ENCODE data around the gene SERP2. TPM values are rescaled to one million over a fixed set of nuclear protein-coding genes. Genes with fewer than 3 reads are reported as not detected.

The SERP2 gene
- total RNA-seq, 2 experiments from 2014 or later, result not detected

DNA sequence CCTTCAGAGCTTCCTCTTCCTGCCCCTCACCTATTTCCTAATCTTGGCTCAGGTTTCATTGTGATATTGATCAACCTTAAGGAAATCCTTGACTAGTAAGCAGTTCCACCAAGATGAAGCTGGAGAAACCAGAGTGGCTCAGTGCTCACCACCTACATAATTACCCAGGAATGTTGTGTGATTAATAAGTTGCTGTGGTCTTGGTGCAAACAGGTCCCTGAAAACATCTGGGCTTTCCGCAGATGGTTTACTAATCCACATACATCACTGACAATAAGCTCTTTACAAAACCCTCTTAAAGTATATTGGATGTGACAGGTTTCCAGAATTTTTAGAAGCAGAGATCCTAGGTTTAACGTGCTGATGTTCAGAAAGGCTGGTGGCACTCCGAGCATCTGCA is 8.6 kb upstream of the SERP2 start:
- H3K27ac Mint-ChIP-seq, result no peak overlapping the region
- H3K27me3 Mint-ChIP-seq, result peaks cover 17% of the 10 kb centered on the region
- CTCF ChIA-PET, result no interaction called here
- POLR2A ChIA-PET, result no interaction called here
- H3K4me3 Mint-ChIP-seq, result no peak overlapping the region
- H3K9me3 Mint-ChIP-seq, result no peaks in the 10 kb centered on the region
- no peaks in the 10 kb centered on the region for H3K4me1 Mint-ChIP-seq
- DNase-seq, result no peak
- no peaks in the 10 kb centered on the region for H3K36me3 Mint-ChIP-seq (ENCODE audit: low read depth)

DNA sequence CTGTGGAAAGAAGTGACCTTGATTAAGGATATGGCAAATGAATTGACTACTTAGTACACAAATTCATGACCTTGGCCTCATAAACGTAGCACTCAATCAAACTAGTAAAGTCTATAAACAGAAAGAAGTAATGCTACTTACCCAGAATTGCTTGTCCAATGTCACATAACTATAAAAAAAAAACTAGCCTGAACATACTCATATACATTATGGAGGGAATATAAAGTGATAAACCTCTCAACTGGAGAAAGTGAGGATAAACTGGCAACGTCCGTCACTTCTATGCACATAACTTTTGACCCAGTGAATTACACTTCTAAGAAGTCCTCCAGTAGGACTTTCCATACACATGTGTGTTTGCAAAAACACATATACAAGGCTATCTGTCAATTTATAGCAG is 7.7 kb upstream of the SERP2 start:
- CTCF ChIA-PET, result no interaction called here
- no peak overlapping the region for H3K27ac Mint-ChIP-seq
- H3K4me3 Mint-ChIP-seq, result no peak overlapping the region
- H3K9me3 Mint-ChIP-seq, result no peaks in the 10 kb centered on the region
- H3K36me3 Mint-ChIP-seq (ENCODE audit: low read depth), result no peaks in the 10 kb centered on the region
- no peaks in the 10 kb centered on the region for H3K4me1 Mint-ChIP-seq
- peaks cover 17% of the 10 kb centered on the region for H3K27me3 Mint-ChIP-seq
- no peak for DNase-seq
- POLR2A ChIA-PET, result no interaction called here

DNA sequence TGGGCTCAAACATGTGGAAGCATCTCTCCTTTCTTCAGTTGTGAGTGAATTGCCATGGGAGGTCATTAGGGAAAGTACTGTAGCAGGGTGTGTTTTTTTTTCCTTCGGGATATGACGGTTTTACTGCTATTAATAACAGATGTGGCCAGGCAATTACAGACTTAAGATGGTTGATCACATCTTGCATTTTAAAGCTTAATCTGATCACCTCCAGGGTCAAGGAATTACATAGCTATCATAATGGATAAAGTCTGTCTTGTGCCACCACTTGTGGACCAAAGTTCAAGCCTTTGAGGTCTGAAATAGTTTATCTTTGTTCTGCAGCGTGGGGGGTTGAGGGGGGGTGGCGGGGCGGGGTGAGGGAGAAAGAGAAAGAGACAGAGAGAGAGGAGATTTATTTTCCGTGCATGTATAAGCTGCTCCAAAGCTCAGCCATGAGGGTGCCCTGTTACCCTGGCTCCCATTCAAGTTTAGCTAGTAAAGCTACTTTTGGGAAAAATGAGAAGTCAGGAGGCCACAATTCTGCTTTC is 5.5 kb upstream of the SERP2 start:
- H3K27me3 Mint-ChIP-seq, result peaks cover 35% of the 10 kb centered on the region
- H3K36me3 Mint-ChIP-seq (ENCODE audit: low read depth), result no peaks in the 10 kb centered on the region
- no peak for DNase-seq
- H3K4me1 Mint-ChIP-seq, result no peaks in the 10 kb centered on the region
- H3K27ac Mint-ChIP-seq, result no peak overlapping the region
- no peaks in the 10 kb centered on the region for H3K9me3 Mint-ChIP-seq
- ChIA-PET CTCF (no interaction called here), POLR2A (no interaction called here)
- H3K4me3 Mint-ChIP-seq, result no peak overlapping the region

DNA sequence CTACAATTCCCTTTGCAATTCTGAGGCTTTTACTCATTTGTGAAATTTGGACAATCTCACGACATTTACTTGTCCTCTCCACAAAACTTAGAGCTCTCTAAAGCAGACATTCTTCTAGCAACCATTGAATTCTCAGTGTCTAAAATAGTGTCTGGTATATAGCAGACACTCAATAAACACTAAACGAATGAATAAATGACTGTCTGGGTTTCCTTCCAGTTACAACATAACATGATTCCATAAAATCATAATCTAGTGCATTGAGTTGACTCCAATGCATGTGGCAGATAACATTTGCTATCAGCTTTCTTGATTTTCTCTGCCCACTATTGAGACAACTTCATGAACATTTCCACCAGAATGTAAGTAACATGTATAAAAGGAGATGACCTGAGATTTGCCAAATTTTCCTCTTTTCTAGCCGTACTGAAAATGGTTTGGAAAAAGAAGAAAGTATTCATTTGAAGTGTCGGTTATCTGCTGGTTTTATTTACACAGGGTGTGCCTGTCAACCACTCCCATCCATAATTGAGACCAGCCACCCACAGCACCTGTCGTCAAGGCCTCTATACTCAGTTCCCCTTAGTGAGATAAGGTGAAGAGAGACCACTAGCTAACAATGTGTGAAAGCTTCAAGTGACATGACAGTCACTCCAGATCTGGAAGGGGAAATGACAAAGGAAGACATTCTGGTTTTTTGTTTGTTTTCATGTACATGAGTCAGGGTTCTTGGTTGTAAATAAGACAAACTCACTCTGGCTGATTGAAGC is 4.8 kb upstream of the SERP2 start:
- Mint-ChIP-seq H3K36me3 (ENCODE audit: low read depth) (no peaks in the 10 kb centered on the region), H3K9me3 (no peaks in the 10 kb centered on the region), H3K27me3 (peaks cover 35% of the 10 kb centered on the region), H3K27ac (no peak overlapping the region), H3K4me1 (no peaks in the 10 kb centered on the region), H3K4me3 (no peak overlapping the region)
- POLR2A ChIA-PET, result no interaction called here
- no peak for DNase-seq
- CTCF ChIA-PET, result no interaction called here

DNA sequence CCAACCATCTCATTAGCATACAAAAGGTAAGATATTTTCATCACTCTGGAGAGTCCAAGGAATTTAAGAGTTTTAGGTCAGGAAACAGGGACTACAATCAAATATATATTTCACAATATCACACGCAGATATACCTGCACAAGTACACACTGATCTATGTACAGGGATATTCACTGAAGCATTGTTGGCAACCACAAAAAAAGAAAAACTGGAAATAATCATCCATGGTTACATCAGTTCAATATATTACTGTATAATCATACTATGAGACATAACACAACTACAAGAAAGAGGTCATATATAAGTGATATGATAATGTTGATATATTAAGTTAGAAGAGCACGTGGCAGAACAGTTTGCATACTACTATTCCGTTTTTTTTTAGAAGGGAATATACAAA is 2.2 kb upstream of the SERP2 start:
- ChIA-PET CTCF (no interaction called here), POLR2A (no interaction called here)
- Mint-ChIP-seq H3K36me3 (ENCODE audit: low read depth) (peaks cover 4% of the 10 kb centered on the region), H3K27ac (no peak overlapping the region), H3K9me3 (no peaks in the 10 kb centered on the region), H3K4me1 (no peaks in the 10 kb centered on the region), H3K4me3 (no peak overlapping the region), H3K27me3 (peaks cover 44% of the 10 kb centered on the region)
- DNase-seq, result no peak

DNA sequence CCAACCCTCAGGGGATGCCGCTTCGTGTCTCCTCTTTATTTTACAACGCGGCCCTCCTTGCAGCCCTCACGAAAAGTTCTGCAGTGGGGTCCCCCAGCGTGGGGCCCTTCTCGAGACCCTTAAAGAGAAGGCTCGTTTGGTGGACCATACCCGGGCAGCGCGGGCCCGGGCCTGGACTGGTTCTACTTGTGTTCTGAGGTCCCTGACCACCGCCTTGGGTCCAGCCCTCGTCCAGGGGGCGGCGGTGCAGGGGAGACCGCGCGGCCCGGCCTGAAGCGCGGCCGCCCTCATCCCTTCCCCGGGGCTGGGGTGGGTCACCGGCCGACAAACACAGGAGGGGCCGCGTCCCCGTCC is 400 bp upstream of the SERP2 start:
- peaks cover 4% of the 10 kb centered on the region for H3K36me3 Mint-ChIP-seq (ENCODE audit: low read depth)
- no peaks in the 10 kb centered on the region for H3K9me3 Mint-ChIP-seq
- no peaks in the 10 kb centered on the region for H3K4me1 Mint-ChIP-seq
- no peak overlapping the region for H3K4me3 Mint-ChIP-seq
- no peak overlapping the region for H3K27ac Mint-ChIP-seq
- ChIA-PET POLR2A (no interaction called here), CTCF (no interaction called here)
- peaks cover 44% of the 10 kb centered on the region for H3K27me3 Mint-ChIP-seq
- no peak for DNase-seq

DNA sequence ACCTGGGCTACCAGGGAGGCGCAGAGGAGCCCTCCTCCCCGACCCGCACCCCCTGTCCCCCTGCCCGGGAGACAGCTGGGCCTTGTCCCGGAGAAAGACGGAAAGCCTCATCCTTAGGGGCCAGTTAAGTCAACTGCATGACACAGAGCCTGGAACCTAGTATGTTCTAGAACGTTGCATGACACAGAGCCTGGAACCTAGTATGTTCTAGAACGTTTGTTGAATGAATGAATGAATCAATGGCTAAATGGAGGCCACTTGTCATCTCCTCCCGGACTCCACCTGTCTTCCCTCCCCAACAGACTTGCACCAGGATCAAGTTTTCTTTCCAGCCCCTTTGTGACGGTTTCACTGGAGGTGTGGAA is 706 bp downstream of the SERP2 start:
- Mint-ChIP-seq H3K27ac (no peak overlapping the region), H3K4me1 (no peaks in the 10 kb centered on the region), H3K9me3 (no peaks in the 10 kb centered on the region), H3K36me3 (ENCODE audit: low read depth) (peaks cover 4% of the 10 kb centered on the region), H3K4me3 (no peak overlapping the region), H3K27me3 (peaks cover 42% of the 10 kb centered on the region)
- ChIA-PET CTCF (no interaction called here), POLR2A (no interaction called here)
- no peak for DNase-seq

DNA sequence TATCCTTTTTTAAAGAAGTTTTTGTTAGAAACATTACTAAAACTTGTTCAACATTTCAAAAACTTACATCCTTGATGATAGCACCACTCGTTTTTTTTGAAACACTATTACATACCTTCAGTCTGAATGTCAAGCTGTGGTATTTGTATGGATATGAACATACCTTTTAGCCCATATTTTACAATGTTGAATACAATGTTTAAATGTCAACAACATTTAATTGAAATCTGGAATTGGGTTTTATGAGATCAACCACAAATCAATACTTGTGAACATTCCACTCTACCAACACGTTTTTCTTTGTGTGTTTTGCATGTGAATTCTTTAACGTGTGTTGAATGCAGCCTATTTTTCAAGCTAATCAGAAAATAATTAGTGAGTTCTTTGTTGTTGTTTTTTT is 4.7 kb downstream of the SERP2 start:
- peaks cover 4% of the 10 kb centered on the region for H3K36me3 Mint-ChIP-seq (ENCODE audit: low read depth)
- POLR2A ChIA-PET, result no interaction called here
- H3K4me1 Mint-ChIP-seq, result no peaks in the 10 kb centered on the region
- CTCF ChIA-PET, result no interaction called here
- no peak overlapping the region for H3K4me3 Mint-ChIP-seq
- peaks cover 23% of the 10 kb centered on the region for H3K27me3 Mint-ChIP-seq
- no peak for DNase-seq
- H3K27ac Mint-ChIP-seq, result no peak overlapping the region
- no peaks in the 10 kb centered on the region for H3K9me3 Mint-ChIP-seq

DNA sequence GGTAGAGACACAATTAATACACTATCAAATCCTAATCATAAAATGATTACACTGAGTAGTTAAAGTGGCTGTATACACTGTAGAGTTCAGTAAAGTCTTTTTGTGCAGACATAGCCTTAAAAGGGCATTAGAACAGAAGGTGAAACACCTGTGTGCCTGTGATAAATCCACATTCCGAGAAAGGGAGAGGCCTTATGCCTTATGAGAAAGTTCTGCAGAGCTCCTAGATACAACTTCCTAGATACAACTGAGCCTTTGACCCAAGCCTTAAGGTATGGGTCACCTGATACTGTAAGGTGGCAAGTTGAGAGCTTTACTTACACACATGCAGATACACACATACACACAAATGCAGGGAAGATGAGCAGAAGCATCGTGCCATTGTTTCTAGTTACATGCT is 6.3 kb downstream of the SERP2 start:
- no peaks in the 10 kb centered on the region for H3K4me1 Mint-ChIP-seq
- CTCF ChIA-PET, result no interaction called here
- POLR2A ChIA-PET, result no interaction called here
- no peak for DNase-seq
- H3K9me3 Mint-ChIP-seq, result no peaks in the 10 kb centered on the region
- H3K27ac Mint-ChIP-seq, result no peak overlapping the region
- H3K4me3 Mint-ChIP-seq, result no peak overlapping the region
- H3K27me3 Mint-ChIP-seq, result peaks cover 18% of the 10 kb centered on the region
- H3K36me3 Mint-ChIP-seq (ENCODE audit: low read depth), result no peaks in the 10 kb centered on the region

DNA sequence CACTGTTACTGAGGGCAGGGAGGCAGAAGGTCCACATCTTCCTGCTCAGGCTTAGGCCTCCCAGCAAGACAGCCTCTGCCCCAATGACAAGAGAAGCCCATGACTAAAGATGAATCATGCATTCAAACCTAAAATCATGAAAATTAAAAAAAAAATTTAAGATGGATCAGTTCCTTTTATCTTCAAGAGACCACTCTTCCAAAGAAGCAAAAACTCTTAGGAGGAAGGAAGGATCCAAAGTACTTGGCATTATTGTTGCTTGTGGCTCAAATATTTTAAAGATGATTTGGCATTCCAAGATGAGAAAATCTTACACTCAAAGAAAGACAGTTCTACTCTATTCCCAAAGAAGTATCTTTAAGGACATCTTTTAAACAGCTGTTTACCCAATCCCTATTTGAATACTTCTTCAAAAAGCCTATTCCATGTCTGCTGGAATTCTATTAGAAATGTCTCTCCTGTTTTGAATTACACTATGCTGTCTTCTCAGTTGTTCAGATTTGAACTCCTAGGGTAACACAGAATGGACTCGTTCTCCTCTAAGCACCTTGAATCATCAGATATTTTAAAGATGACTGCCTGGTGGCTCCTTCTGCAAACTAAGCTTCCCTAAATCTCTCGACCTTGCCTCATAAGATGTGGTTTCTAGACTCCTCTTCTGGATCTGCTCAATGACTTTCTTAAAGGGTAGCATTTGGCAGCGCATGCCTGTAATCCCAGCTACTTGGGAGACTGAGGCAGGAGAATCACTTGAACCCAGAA is 7.0 kb downstream of the SERP2 start:
- no peak for DNase-seq
- H3K27me3 Mint-ChIP-seq, result peaks cover 12% of the 10 kb centered on the region
- CTCF ChIA-PET, result interaction anchor here (0.7 kb wide), 1 partner anchor 666 kb away, joined by 3 read pairs; no protein-coding TSS in a partner anchor
- no peak overlapping the region for H3K4me3 Mint-ChIP-seq
- H3K36me3 Mint-ChIP-seq (ENCODE audit: low read depth), result no peaks in the 10 kb centered on the region
- POLR2A ChIA-PET, result no interaction called here
- no peaks in the 10 kb centered on the region for H3K4me1 Mint-ChIP-seq
- no peak overlapping the region for H3K27ac Mint-ChIP-seq
- no peaks in the 10 kb centered on the region for H3K9me3 Mint-ChIP-seq

DNA sequence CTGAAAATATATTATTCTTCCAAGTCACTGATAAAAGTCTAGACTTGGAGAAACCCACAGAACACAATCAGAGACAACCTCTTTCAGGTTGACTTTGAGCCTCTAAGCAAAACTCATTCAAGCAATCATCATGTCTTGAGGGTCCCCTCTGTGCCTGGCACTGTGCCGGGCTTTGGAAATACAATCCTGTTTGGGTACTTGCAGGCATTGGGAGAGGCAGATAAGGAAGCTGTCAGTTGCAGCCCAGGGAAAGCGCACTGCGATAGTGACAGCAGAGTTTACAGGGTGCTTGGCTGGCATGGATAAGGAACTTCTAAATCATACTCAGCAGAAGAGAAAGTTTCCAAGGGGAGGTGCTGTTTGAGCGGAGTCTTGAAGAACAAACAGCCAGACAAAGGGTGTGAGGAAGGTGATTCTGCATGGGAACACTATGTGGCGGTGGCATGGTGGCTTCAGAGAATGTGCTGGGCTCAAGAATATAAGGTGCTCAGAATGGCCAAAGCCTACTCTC is 9.1 kb downstream of the SERP2 start:
- Mint-ChIP-seq H3K27me3 (peaks cover 7% of the 10 kb centered on the region), H3K4me3 (no peak overlapping the region), H3K36me3 (ENCODE audit: low read depth) (no peaks in the 10 kb centered on the region), H3K9me3 (no peaks in the 10 kb centered on the region), H3K27ac (no peak overlapping the region), H3K4me1 (no peaks in the 10 kb centered on the region)
- ChIA-PET CTCF (no interaction called here), POLR2A (no interaction called here)
- DNase-seq, result no peak

DNA sequence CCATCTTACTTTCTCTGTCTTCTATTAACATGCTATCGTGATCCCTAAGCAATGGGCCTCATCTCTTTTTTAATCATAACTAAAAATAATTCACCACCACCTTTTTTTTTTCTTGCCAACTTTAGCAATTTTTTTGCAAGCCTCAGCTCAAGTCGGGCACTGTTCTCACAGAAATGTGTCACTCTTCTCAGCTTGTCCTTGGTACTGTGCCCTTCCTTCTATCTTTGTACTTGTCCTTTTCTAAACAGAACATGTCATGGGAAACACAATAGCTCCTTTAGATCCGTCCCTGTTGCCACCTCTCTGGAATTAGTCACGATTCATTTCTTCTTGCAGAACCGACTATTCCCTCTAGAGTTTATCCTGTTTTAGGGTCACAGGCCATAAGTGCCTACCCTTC is 10.3 kb downstream of the SERP2 start:
- CTCF ChIA-PET, result no interaction called here
- Mint-ChIP-seq H3K27ac (no peak overlapping the region), H3K9me3 (no peaks in the 10 kb centered on the region), H3K4me1 (no peaks in the 10 kb centered on the region), H3K27me3 (peaks cover 10% of the 10 kb centered on the region), H3K36me3 (ENCODE audit: low read depth) (no peaks in the 10 kb centered on the region), H3K4me3 (no peak overlapping the region)
- no peak for DNase-seq
- POLR2A ChIA-PET, result no interaction called here

DNA sequence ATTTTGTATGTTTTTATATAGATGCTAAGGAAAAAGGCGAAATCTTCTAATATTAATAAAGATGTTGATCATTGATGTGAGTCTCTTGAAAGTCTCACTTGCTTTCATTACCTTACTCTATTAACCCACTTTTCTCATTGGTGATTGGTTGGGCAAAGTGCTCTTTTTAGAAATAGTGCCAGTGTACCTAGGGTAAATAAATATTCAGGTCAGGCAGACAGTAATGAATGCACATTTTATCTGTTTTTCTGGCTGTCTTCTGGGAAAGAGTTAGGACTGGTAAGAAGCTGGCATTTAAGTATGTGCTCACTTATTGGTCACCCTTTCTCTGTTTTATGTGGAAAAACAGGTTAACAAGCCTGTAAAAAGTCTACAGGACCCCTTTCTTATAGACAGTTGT is 11.2 kb downstream of the SERP2 start:
- ChIA-PET POLR2A (no interaction called here), CTCF (no interaction called here)
- no peak overlapping the region for H3K27ac Mint-ChIP-seq
- no peaks in the 10 kb centered on the region for H3K4me1 Mint-ChIP-seq
- DNase-seq, result no peak
- H3K4me3 Mint-ChIP-seq, result no peak overlapping the region
- H3K27me3 Mint-ChIP-seq, result peaks cover 12% of the 10 kb centered on the region
- H3K36me3 Mint-ChIP-seq (ENCODE audit: low read depth), result no peaks in the 10 kb centered on the region
- no peaks in the 10 kb centered on the region for H3K9me3 Mint-ChIP-seq

DNA sequence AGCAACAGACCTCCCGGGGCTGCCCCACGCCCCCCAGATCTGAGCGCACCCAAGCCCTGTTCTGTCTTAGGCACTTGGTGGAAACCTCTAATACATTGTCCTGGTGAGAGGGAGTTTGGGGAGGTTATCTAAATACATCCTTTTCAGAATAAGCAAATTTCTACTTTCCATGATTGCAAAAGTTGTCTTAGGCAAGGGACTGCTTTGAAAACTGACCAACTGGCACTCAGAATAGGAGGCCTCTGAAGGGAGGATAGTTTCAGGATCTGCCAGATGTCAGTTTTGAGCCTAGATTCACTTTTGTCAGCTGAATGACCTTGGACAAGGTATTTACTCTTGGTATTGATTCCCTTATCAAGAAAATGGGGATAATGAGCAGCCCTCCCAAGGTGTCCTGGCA is 11.8 kb downstream of the SERP2 start:
- no peak for DNase-seq
- Mint-ChIP-seq H3K27ac (no peak overlapping the region), H3K36me3 (ENCODE audit: low read depth) (no peaks in the 10 kb centered on the region), H3K4me1 (no peaks in the 10 kb centered on the region), H3K4me3 (no peak overlapping the region), H3K9me3 (no peaks in the 10 kb centered on the region), H3K27me3 (peaks cover 14% of the 10 kb centered on the region)
- CTCF ChIA-PET, result no interaction called here
- POLR2A ChIA-PET, result no interaction called here

Data from activated CD4-positive, alpha-beta memory T cell treated with anti-CD3 and anti-CD28 coated beads, Interleukin-2, amount 10 ng/mL, durations not matched to agents 7 days and 5 days (primary cell).